Endothelial cell of umbilical vein (primary cell): Measurements from ENCODE around the gene ERBB2. TPM values are rescaled to one million over a fixed set of nuclear protein-coding genes. Genes with fewer than 3 reads are reported as not detected.

ENCODE experiments used
- BruUV-seq: library from RNA; stranded (reverse); fragments of 400-500 nt; replicated peaks from 2 replicates; lab custom pipeline; 2021; lab: Mats Ljungman, UMichigan
- CTCF ChIA-PET: fragments of 300-600, 350-600 bp; sonication (Branson Sonifier 250); formaldehyde crosslinking; loops from one replicate; lab custom pipeline; 2021; ENCODE audit warnings: antibody characterized with exemption, inconsistent platforms; lab: Charles Lee
- POLR2A ChIA-PET: fragments of 300-600, 350-600 bp; sonication (Branson Sonifier 250); formaldehyde crosslinking; loops from one replicate; lab custom pipeline; 2021; ENCODE audit warnings: antibody characterized with exemption, inconsistent platforms; lab: Charles Lee
- DNase-seq: peaks from one replicate; pipeline ENCODE4 v3.0.0-alpha.2; 2011; ENCODE audit warnings: low read depth, low spot score
- FAIRE-seq: peaks from 2 replicates; lab custom pipeline; 2011; peaks lifted over from hg19 to GRCh38; lab: Jason Lieb, UNC
- H2AFZ ChIP-seq: 2 replicates; pipeline ENCODE4 v1.6.0; 2012; ENCODE audit warnings: low read depth, low read length, control low read depth, inconsistent platforms
- H3K27ac ChIP-seq: 2 replicates; pipeline ENCODE4 v1.5.1; 2011; ENCODE audit warnings: low read depth, mild to moderate bottlenecking, control low read depth, low read length, moderate library complexity; ENCODE audit not compliant: insufficient read depth
- H3K27me3 ChIP-seq, 2 experiments: 2 replicates each; pipeline versions ENCODE4 v1.6.0 to v1.6.1; 2011; ENCODE audit warnings: low read length in 2 of 2, mixed read lengths in 1 of 2; ENCODE audit not compliant: control insufficient read depth in 2 of 2, insufficient read depth in 2 of 2
- H3K36me3 ChIP-seq, 2 experiments: 2 replicates in 1 of 2; 3 replicates in 1 of 2; pipeline ENCODE4 v1.5.1; 2011; ENCODE audit warnings: low read length in 2 of 2, mild to moderate bottlenecking in 1 of 2, moderate library complexity in 1 of 2; ENCODE audit not compliant: control insufficient read depth in 2 of 2, insufficient read depth in 2 of 2; ENCODE audit errors: extremely low read depth in 1 of 2
- H3K4me1 ChIP-seq: 3 replicates; pipeline ENCODE4 v1.5.1; 2011; ENCODE audit warnings: mild to moderate bottlenecking, low read length; ENCODE audit not compliant: control insufficient read depth, insufficient read depth; ENCODE audit errors: extremely low read depth
- H3K4me2 ChIP-seq: 2 replicates; pipeline ENCODE4 v1.6.1; 2011; ENCODE audit warnings: low read length, control low read depth, mixed read lengths; ENCODE audit not compliant: insufficient read depth
- H3K4me3 ChIP-seq, 3 experiments: fragments of 200-600 bp in 1 of 3; sonication (generic), shearing (Covaris generic) in 1 of 3; replicated peaks in 1 of 3; 2 replicates each; pipeline ENCODE4 v1.5.1; 2011 to 2016; ENCODE audit warnings: control low read depth in 3 of 3, low read length in 3 of 3, mild to moderate bottlenecking in 2 of 3, inconsistent platforms in 1 of 3, low read depth in 1 of 3, moderate library complexity in 1 of 3; ENCODE audit not compliant: insufficient read depth in 1 of 3
- H3K79me2 ChIP-seq: 2 replicates; pipeline ENCODE4 v1.6.0; 2012; ENCODE audit warnings: low read length, inconsistent platforms; ENCODE audit not compliant: control insufficient read depth, insufficient read depth
- H3K9ac ChIP-seq: replicated peaks from 2 replicates; pipeline ENCODE3; 2011; ENCODE audit warnings: low read length, control low read depth; ENCODE audit not compliant: insufficient read depth; ENCODE audit errors: extremely low read depth
- H3K9me1 ChIP-seq: replicated peaks from 3 replicates; pipeline ENCODE4 v1.6.0; 2011; ENCODE audit warnings: mild to moderate bottlenecking, low read length; ENCODE audit not compliant: control insufficient read depth, insufficient read depth; ENCODE audit errors: extremely low read depth
- H3K9me3 ChIP-seq: replicated peaks from 2 replicates; pipeline ENCODE4 v1.5.1; 2012; ENCODE audit warnings: low read length, inconsistent platforms; ENCODE audit not compliant: control insufficient read depth, insufficient read depth
- H4K20me1 ChIP-seq: replicated peaks from 2 replicates; pipeline ENCODE3; 2011; ENCODE audit warnings: mild to moderate bottlenecking, low read length; ENCODE audit not compliant: control insufficient read depth, insufficient read depth; ENCODE audit errors: extremely low read depth
- CTCF ChIP-seq, 2 donors: IDR thresholded peaks; 1 replicate in 1 of 2; 2 replicates in 1 of 2; pipeline ENCODE4 v1.5.1; 2011; ENCODE audit warnings: low read length in 2 of 2, mild to moderate bottlenecking in 2 of 2, moderate library complexity in 2 of 2, control low read depth in 1 of 2, inconsistent platforms in 1 of 2, low read depth in 1 of 2; ENCODE audit not compliant: insufficient read depth in 1 of 2; ENCODE audit errors: extremely low read depth in 1 of 2
- EZH2 ChIP-seq: IDR thresholded peaks from 2 replicates; pipeline ENCODE4 v1.6.1; 2012; ENCODE audit warnings: borderline replicate concordance, low read depth, mild to moderate bottlenecking, moderate library complexity, low read length, inconsistent platforms; ENCODE audit not compliant: severe bottlenecking
- FOS ChIP-seq: IDR thresholded peaks from 2 replicates; pipeline ENCODE4 v1.6.1; 2011; ENCODE audit warnings: mild to moderate bottlenecking, low read length, moderate library complexity, borderline replicate concordance; ENCODE audit not compliant: insufficient read depth
- GATA2 ChIP-seq: IDR thresholded peaks from 2 replicates; pipeline ENCODE4 v1.7.0; 2011; ENCODE audit warnings: low read depth, mild to moderate bottlenecking, moderate library complexity, mixed read lengths, low read length; ENCODE audit not compliant: insufficient read length, insufficient read depth
- JUN ChIP-seq: IDR thresholded peaks from 2 replicates; pipeline ENCODE4 v1.6.1; 2011; ENCODE audit warnings: borderline replicate concordance, low read depth; ENCODE audit not compliant: insufficient read length, insufficient read depth
- MAX ChIP-seq: IDR thresholded peaks from 2 replicates; pipeline ENCODE4 v1.6.1; 2011; ENCODE audit not compliant: insufficient read depth, insufficient read length
- MYC ChIP-seq: IDR thresholded peaks from one replicate; pipeline ENCODE4 v1.6.1; 2011; ENCODE audit warnings: mild to moderate bottlenecking, low read depth, low read length
- POLR2A ChIP-seq: IDR thresholded peaks from 2 replicates; pipeline ENCODE4 v1.6.1; 2012; ENCODE audit warnings: low read depth, mild to moderate bottlenecking, control low read depth, low read length
- POLR2AphosphoS5 ChIP-seq: IDR thresholded peaks from 2 replicates; pipeline ENCODE4 v1.6.1; 2012; ENCODE audit warnings: low read depth, mild to moderate bottlenecking, control low read depth, low read length, moderate library complexity; ENCODE audit not compliant: insufficient read depth
- dilution Hi-C: fragments of 300-500 bp; cut with MboI; formaldehyde crosslinking; loops from one replicate; pipeline ENCODE4 v1.15.0; 2019; ENCODE audit warnings: low sequenced_read_pairs; ENCODE audit not compliant: extremely low pct_ligation_motif_present
- intact Hi-C: fragments of 100-400 bp; cut with micrococcal nuclease; formaldehyde crosslinking; loops from one replicate; pipeline ENCODE4 v1.10.0; 2022
- polyA plus RNA-seq, 4 experiments: library from polyadenylated mRNA; depleted of rRNA in 3 of 4; stranded (reverse) in 3 of 4; unstranded in 1 of 4; fragments of >200 nt; gene quantifications; 2 replicates each; pipeline versions ENCODE4 v1.2.1 to v1.2.3, GENCODE V29; 2011 to 2012; ENCODE audit warnings: missing spikeins in 1 of 4
- total RNA-seq: library from RNA; stranded (reverse); gene quantifications from 2 replicates; pipeline ENCODE4 v1.2.3, GENCODE V29; 2021

The ERBB2 gene
- total and polyA plus RNA-seq, 2 donors (not counting 3 experiments of a cell fraction or from before 2014, with no cell fraction given) = 20.6 to 32.9 TPM

DNA sequence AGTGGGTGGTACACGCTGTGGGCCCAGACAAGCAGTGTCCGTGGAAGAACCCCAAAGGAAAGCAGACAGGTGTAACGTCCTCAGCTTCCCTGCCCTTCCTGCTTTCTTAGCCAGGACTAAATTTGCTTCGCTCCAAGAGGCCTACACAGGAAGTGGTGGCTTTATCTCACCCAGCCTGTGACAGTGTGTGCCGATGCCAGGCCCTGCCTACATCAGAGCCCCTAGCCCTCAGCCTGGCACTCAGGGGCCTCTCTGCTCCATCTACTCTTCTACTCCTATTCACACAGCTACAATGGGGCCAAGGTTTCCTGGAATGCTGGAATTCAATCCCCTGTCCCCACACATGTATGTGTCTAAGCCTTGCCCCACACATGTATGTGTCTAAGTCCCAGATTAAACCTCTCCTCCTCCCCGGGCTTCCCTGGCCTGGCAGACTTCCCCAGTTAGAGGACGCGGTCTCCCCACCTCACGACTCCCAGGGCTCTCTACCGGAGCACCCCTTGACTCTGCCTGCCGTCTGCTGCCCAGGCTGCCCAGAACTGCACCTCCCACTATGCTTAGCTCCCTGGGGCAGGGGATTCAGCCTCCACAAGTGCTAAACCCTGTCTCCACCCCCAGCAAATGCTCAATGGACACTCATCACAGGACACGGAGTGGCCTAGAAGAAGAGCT lies 20.2 kb upstream of the ERBB2 start:
- intact Hi-C loops = no loop called here
- Histone ChIP-seq H3K4me1 (no peaks in the 10 kb centered on the region), H3K9me1 (no peaks in the 10 kb centered on the region), H3K79me2 (no peaks in the 10 kb centered on the region), H3K9ac (no peak overlapping the region), H3K27me3 (no peaks in the 10 kb centered on the region), H3K27ac (no peak overlapping the region), H3K4me2 (no peak overlapping the region), H2AFZ (no peak overlapping the region), H4K20me1 (no peaks in the 10 kb centered on the region), H3K4me3 (no peak overlapping the region), H3K9me3 (no peaks in the 10 kb centered on the region), H3K36me3 (no peaks in the 10 kb centered on the region)
- DNase-seq (no peak), FAIRE-seq (no peak)
- POLR2A ChIA-PET = no interaction called here
- no peak for TF ChIP-seq MYC
- TF ChIP-seq EZH2 = no peak
- TF ChIP-seq GATA2 = no peak
- TF ChIP-seq FOS = no peak
- no peak for TF ChIP-seq JUN
- no peak for TF ChIP-seq CTCF (IDR thresholded peaks at IDR 0.05; ENCODE audit: extremely low read depth in 1 of 2, insufficient read depth in 1 of 2, low read depth in 1 of 2, low read length in 2 of 2)
- no peak for TF ChIP-seq MAX
- no peak for TF ChIP-seq POLR2AphosphoS5
- TF ChIP-seq POLR2A = no peak
- BruUV-seq = no TSS peak
- dilution Hi-C loops = no loop called here
- CTCF ChIA-PET = interaction anchor here (0.8 to 2.1 kb wide), 4 partner anchors 14 to 58 kb away, joined by 3 to 7 read pairs (median 4); no protein-coding TSS in a partner anchor
